HG03565 (cell line): ENCODE results near the gene CASQ2.

Source experiments
- ATAC-seq: cut with Tn5 transposase; IDR thresholded peaks from one replicate; pipeline ENCODE4 v1.9.1; 2021; ENCODE audit warnings: mild to moderate bottlenecking, moderate library complexity; ENCODE audit not compliant: unreplicated experiment

CASQ2 gene

DNA sequence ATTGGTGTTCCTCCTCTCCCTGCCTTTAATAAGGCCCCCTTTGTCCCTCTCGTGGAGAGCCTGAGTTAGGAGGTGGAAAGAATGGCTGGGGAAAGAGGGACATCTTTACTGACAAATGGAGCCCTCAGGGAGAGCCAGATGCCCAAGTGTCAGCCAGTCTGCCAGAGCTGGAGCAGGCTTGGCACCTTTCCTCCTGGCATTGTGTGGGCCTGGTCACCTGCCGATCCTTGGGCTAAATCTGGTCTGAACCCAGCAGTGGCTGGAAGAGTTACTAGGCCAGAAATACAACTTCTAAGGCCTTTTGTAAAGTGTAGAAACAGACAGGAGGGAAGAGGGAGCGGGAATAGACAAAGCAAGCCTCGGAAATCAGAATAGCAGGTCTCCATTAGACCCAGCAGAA, 101.8 kb downstream of the CASQ2 start:
- no peak for ATAC-seq

DNA sequence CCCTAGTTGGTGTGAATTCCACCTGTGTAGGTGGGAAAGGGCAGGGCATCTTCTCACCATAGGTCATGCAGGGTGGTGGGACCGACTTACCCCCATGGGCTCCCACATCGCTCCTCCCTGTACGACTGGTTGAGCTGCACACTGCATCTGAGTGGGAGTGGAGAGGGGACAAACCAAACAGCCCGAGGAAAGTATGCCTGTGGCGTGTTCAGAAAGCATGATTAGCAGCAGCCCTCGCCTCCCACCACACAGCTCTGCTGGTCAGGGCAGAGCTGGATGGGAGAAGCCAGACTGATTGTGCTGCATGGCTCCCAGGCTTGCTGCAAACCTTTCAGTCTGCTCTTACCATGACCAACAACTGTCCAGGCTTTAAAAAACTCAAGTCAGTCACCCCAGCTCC, 102.3 kb downstream of the CASQ2 start:
- no peak for ATAC-seq

DNA sequence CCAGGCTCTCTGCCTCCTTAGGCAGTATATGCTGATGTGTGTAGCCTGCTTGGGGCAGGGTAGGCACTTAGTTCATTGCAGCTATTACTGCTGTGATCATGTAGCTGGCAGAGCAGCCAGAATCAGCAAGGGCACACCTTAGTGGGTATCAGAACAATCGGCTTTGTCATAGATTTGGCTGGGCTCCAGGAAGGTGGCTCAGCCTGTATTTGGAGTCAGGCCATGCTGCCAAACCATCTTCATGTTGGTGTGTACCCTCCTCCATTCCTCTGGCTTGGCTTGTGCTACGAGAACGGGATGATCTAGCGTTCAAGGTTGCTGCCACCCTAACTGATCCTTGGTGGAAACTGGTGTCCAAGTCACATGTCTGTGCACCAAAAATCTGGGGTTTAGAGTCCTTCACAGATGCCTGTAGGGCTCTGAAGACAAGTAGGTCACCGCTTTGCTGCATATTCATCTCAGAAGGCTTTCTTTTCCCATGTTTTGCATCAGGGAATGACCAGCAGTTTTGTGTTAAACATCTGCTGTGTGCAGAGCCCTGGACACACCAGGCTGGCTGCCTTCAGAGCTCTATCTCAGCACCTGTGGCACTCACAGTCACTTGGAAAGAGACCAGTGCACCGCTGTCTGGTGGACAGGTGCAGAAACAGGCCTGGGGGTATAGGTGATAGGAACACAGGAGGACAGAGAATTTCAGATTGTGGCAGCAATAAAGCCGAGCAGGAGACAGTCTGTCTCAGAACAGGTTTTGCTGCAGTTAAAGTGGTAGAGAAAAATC, 103.0 kb downstream of the CASQ2 start:
- ATAC-seq: no peak

DNA sequence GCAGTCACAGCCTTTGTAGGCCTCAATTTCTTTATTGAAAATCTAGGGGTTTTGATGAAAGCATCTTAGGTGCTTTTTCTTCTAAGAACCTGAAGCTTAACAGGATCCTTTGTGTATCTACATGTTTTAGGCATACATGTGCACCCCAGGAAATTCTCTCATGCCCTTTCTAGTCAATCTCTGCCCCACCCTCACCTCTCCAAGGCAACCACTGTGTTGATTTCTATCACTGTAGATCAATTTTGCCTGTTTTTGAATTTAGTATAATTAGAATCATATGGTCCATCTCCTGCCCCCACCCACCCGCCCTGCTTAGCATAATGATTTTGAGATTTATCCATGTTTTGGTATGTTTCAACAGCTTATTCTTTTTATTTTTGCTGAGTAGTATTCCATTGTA, 107.4 kb downstream of the CASQ2 start:
- ATAC-seq: no peak

DNA sequence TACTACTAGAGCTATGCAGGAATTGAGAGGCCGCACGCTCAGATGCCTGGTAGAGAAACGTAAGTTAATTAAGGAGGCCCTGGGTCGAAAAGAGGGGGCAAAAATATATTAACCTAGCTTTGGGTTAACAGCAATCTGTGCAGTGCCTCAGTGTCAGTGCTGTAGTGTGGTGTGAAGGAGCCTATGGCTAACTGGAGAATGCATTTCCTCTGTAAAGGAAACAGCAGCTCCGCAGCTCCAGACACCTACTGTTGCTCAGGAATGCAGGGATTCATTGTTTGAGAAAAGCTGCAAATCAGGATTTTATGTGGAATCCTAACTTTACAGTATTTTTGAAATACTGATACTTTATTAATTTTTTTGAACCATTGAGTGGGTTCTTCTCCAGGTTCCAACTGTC, 108.4 kb downstream of the CASQ2 start:
- ATAC-seq: no peak

DNA sequence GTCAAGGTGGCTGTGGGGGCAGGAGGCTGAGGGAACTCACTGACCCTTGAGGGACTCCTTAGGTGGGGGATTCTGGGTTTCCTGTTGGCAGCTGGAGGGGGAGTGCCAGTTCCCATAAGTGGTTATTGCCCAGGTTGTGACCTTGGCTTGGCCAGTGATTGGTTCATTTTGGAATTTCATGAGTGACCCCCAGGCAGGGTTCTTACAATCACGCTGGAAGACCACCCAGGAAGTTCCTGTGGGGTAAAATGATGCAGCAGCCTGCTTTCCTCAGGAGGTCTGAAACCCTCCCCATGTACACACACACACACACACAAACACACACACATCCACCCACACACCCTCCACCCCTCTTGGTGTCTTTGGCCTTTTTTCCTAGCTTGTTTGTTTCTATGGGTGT, 109.9 kb downstream of the CASQ2 start:
- no peak for ATAC-seq

DNA sequence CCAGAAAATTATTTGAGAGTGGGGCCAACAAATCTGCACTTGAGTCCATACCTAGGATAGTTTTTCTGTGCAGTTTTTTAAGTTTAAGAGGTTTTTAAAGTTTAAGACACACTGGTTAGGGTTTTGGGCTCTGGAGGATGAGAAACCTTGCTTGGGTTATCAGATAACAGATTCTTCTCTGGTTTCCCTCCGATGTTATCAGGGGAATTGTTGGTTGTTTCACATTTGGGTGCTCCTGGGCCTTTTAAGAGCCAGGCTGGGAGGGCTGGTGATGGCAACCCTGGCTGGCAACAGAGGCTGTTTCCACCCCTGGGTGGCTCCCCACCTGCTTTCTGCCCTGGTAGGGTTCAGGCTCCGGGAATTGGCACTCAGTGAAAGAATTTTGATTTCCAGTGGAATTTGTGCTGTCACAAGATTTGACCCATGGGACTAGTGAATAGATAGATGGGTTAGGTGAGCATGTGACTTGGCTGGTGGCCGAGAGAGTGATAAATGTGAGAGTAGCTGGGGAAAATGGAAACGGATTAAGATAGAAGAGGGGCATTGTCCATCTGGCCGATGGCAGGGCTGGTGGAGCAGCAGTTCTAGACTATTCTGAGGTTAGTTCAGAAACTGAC, 111.9 kb downstream of the CASQ2 start:
- ATAC-seq: no peak

DNA sequence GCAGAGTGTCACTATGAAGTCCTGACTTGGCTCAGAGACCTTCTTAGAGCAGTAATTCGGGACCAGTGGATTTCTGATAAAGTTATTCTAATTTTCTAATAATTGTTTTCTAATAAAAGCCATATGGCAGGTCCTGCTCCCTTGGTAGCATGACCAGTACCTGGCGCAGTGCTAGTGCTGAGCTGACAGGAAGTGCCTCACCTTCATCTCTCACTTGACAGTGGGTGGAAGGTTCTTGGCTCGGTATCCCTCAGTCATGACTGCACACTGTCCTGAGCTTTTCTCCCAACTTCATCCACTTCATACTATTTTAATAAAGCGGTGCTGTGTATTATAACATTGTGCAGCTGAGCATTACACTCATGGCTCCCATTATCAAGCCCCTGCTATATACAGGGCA, 112.6 kb downstream of the CASQ2 start:
- ATAC-seq: no peak

DNA sequence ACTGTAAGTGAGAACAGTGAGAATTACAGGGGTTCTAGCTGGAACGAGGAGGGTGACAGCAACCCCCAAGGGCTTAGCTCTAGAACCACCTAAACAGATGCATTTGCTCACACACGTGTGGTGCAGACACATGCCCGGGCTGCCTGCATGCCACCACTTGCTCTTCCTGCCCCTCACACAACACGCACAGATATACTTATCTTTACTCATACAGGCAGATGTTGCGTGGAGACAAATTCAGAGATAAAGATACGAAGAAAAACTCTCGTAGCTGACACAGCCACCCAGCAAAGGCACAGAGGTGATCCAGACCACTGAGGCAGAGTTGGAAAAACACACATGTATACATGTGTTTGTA, 113.2 kb downstream of the CASQ2 start:
- ATAC-seq: no peak

DNA sequence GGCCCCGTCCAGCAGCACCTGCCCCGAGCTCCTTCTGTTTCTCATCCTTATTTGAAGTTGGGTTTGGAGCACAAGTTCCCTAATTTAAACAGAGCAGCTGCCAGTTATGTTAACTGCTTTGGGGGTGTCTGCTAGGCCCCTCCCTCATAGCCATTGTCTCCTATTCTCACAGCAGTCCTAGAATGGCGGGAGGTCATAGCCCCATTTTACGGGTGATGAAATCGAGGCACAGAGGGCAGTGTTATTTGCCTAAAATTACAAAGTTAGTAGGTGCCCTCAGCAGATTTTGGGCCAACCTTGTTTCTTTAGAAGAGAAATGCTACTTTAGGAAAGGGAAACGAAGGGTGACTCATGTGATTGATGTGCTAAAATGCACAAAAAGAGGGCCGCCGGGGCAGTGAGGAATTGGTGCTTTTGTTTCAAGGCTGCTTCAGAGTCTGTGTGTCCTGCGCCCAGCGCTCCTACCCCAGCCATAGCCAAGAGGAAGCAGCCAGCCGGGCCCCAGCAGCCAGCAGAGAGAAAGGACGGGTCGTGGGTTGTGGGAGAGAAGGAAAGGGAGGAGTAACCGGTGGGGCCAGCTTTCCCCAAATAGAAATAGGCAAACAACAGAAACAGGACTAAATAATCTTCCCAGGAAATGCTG, 113.7 kb downstream of the CASQ2 start:
- no peak for ATAC-seq

DNA sequence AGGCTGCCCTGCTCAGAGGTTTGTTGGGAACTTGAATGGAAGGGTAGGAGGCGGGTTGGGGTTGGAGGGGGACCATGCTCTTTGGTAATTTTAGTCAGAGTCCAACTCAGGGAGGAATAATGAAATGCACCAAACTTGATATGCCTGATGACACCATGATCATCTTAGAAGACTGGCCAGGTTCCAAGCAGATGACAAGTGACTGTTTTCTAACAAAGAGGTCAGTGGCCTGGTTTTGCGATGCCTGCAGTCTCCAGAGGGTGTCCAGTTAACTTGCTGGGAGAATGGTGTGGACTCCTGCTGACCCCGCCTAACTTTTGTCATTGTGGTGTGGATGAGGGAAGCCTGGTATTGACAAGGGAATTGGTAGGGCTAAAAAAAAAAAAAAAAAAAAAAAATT, 114.4 kb downstream of the CASQ2 start:
- ATAC-seq: no peak

DNA sequence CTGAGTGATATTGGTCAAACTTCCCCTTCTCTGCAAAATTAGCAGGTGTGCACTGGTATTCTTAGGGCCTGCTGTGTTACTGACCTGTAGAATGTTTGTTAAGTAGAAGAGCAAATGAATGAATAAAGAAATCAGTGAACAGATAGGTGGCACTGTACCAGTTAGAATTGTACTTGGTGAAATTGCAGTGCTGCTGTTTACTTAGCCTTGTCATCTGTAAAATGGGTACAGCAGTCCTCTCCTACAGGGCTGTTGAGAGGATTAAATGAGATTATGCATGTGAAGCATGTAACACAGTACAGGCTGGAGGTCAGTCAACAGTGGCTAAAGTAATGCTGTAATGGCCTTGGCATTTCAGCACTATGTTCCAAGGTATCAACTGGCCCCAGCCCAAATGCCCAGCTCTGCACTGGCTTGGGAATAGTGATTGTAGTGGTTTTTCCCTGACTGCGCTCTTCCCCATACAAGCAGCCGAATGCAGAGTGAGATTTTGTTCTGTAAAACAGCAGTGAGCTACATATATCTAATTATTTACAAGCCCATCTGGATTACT, 116.2 kb downstream of the CASQ2 start:
- no peak for ATAC-seq

DNA sequence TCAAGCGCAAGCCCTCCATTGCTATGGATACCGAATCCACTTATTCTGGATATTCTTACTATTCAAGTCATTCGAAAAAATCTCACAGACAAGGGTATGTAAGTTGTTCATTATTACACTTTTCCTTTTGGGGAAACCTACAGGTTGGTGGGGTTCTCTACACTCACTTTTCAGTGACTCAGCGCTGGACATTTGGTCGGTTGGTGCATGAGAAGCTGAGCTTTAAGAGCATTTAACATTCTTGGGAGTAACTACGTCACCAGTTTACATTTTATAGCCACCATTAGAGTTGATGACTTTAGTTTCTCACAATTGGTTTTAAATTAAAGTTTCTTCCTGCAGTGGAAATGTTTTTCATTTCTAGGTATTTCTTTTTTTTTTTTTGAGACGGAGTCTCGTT, 117.1 kb downstream of the CASQ2 start:
- ATAC-seq: no peak

DNA sequence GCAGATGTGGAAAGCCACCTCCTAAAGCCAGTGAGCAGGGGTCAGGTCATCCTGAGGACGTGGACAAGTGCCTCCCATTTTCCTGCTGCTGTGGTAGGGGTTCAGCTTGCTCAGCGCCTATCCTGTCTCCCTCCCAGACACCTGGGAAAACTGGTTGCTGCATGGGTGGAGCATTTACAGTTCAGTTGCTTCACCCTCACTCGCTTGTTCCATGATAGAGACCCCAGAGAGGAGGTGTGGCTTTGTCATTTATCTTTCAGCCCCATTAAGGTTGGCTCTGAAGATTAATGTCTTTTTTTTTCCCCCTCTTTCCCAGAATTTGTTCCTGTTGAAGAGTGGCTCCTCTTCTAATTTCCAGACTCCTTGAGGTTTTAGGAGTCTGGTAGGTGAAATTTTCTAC, 117.6 kb downstream of the CASQ2 start:
- no peak for ATAC-seq
